Measurements from ENCODE around the gene ANKMY1.

ANKMY1 gene

DNA sequence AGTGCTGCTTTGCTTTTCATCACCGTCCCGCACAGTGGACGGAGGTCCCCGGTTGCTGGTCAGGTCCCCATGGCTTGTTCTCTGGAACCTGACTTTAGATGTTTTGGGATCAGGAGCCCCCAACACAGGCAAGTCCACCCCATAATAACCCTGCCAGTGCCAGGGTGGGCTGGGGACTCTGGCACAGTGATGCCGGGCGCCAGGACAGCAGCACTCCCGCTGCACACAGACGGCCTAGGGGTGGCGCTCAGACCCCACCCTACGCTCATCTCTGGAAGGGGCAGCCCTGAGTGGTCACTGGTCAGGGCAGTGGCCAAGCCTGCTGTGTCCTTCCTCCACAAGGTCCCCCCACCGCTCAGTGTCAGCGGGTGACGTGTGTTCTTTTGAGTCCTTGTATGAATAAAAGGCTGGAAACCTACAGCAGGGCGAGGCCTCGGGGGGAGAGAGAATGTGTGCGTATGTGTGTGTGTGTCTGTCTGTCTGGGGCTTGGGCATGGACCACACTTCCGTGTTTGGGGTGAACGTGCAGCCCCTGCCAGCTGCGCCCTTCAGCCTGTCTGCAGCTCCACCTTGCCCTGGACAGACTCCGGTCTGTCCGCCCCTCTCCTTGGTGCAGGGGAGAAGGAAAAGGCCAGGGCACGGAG, 90.0 kb downstream of the ANKMY1 start:
- DNase-seq = no peak

DNA sequence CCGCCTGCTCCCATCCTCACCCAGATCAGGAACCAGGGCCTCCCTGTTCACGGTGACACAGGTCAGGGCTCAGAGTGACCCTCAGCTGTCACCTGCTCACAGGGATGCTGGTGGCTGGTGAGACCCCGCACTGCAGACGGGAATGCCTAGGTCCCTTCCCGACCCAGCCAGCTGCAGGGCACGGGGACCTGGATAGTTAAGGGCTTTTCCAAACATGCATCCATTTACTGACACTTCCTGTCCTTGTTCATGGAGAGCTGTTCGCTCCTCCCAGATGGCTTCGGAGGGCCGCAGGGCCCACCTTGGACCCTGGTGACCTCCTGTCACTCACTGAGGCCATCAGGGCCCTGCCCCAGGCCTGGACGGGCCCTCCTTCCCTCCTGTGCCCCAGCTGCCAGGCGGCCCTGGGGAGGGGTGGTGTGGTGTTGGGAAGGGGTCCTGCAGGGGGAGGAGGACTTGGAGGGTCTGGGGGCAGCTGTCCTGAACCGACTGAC, 90.6 kb downstream of the ANKMY1 start:
- DNase-seq = no peak

DNA sequence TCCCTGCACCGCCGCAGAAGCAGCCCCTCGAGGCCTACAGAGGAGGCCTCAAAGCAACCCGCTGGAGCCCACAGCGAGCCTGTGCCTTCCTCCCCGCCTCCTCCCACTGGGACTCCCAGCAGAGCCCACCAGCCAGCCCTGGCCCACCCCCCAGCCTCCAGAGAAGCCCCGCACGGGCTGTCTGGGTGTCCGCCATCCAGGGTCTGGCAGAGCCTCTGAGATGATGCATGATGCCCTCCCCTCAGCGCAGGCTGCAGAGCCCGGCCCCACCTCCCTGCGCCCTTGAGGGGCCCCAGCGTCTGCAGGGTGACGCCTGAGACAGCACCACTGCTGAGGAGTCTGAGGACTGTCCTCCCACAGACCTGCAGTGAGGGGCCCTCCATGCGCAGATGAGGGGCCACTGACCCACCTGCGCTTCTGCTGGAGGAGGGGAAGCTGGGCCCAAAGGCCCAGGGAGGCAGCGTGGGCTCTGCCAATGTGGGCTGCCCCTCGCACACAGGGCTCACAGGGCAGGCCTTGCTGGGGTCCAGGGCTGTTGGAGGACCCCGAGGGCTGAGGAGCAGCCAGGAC, 91.1 kb downstream of the ANKMY1 start:
- no peak for DNase-seq

DNA sequence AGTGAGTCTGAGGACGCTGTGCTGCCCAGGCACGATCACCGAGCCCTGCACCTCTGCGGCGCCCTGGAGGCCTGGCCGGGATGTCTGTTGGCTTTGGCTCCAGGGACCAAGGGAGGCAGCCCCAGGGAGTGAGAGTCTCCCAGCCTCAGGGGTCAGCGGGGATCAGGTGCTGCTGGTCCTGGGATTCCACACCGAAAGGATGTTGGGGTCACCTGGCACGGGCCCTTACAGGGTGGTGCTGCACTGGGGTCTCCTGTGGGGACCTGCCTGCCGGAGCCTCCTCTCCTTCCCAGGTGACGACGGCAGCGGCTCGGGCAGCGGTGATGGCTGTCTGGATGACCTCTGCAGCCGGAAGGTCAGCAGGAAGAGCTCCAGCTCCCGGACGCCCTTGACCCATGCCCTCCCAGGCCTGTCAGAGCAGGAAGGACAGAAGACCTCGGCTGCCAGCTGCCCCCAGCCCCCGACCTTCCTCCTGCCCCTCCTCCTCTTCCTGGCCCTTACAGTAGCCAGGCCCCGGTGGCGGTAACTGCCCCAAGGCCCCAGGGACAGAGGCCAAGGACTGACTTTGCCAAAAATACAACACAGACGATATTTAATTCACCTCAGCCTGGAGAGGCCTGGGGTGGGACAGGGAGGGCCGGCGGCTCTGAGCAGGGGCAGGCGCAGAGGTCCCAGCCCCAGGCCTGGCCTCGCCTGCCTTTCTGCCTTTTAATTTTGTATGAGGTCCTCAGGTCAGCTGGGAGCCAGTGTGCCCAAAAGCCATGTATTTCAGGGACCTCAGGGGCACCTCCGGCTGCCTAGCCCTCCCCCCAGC, 91.8 kb downstream of the ANKMY1 start:
- no peak for DNase-seq

DNA sequence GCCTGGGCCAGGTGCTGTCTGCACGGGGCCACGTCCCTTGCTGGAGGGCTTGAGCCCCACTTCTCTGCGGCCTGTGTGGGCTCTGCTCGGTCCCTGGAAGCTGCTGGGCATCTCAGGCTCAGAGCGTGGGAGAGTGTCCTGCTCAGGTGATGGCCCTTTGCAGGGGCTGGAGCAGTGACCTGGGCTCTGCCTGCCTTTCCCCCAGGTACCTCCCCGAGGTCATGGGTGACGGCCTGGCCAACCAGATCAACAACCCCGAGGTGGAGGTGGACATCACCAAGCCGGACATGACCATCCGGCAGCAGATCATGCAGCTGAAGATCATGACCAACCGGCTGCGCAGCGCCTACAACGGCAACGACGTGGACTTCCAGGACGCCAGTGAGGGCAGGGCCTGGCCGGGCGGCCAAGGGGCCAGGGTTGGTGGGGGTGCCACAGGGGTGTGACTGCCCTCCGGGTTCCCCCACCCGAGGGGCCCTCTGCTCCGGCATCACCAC, 92.5 kb downstream of the ANKMY1 start:
- no peak for DNase-seq

DNA sequence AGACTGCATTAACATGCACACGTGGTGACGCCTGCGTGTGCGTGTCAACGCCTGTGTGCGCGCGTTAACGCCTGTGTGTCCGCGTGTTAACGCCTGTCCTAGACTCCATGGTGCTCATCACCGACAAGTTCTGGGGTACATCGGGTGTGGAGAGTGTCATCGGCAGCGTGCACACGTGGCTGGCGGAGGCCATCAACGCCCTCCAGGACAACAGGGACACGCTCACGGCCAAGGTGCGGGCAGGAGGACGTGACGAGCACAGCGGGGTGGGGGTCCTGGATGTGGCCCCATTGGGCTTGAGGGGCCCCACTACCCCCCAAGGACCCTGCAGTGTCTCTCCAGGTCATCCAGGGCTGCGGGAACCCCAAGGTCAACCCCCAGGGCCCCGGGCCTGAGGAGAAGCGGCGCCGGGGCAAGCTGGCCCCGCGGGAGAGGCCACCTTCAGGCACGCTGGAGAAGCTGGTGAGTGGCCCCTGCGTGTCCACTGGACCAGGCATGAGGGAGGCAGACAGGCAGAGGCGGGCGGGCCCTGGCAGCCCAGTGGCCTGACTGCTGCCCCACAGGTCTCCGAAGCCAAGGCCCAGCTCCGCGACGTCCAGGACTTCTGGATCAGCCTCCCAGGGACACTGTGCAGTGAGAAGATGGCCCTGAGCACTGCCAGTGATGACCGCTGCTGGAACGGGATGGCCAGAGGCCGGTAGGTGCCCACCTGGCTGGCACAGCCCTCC, 93.1 kb downstream of the ANKMY1 start:
- DNase-seq = no peak

DNA sequence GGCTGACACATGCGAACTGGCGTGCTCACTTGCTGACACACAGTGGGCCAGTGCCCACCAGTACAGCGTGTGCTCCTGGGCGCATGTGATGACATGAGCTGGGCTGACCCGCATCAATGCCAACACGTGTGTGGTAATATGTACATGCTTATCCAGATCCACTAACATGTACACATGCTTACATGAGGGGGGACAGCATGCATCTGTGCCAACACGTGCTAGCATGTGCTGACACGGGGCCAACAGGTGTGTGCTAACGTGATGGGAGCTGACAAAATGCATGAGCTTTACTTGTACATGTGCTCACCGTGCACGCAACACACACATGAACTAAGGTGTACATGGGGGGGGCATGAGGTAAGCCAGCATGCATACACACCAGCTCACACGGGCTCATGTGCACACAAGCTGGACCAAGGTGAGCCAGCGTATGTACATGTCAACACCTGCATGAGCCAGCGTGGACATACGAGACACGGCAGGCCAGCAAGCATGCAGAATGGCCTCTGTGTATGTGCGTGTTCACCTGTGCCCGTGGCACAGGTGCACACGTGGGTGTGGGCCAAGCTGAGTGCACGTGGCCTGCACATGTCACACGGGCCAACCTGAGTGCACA, 93.8 kb downstream of the ANKMY1 start:
- no peak for DNase-seq

- DNase-seq = no peak
Measured at GRCh38 chr2:240463274-240463865, 94.4 kb downstream of the ANKMY1 start.

DNA sequence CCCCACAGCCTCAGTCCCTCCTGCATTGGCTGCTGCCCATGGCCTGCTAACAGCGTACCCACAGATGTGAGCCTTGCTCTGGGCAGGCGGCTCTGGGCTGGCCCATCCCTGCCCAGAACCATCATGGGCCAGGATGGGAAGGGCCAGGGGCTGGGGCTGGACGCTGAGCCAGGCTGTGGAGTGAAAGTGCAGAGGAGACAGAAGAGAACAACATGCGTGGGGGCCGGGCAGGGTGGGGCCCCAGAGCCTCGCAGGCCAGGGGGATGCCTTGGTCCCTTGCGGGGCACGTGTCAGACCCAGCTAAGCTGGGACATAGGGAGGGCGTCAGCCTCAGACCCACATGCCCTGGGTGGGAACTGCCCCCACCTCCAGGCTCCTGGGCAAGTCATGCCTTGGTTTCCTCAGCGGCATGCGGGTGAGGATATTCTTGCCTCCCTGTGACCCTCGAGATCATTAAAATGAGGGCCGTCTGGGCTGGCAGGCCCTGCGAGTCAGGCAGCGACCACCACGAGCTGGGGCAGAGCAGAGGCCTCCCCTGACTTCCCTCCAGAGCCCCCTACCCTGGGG, 95.0 kb downstream of the ANKMY1 start:
- no peak for DNase-seq

DNA sequence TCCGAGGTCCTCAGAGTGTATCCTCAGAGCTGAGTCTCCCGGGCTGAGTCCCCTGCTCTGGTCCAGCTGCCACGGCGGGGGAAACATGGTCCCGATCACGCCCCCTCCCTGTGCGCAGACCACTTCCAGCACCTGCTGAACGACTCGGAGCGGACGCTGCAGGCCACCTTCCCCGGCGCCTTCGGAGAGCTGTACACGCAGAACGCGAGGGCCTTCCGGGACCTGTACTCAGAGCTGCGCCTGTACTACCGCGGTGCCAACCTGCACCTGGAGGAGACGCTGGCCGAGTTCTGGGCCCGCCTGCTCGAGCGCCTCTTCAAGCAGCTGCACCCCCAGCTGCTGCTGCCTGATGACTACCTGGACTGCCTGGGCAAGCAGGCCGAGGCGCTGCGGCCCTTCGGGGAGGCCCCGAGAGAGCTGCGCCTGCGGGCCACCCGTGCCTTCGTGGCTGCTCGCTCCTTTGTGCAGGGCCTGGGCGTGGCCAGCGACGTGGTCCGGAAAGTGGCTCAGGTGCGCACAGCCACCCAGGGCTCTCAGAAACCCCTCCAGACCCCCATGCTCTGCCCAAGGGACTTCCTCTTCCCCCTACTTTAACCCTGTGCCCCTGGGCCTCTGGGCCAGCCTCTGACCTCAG, 95.6 kb downstream of the ANKMY1 start:
- DNase-seq = no peak

DNA sequence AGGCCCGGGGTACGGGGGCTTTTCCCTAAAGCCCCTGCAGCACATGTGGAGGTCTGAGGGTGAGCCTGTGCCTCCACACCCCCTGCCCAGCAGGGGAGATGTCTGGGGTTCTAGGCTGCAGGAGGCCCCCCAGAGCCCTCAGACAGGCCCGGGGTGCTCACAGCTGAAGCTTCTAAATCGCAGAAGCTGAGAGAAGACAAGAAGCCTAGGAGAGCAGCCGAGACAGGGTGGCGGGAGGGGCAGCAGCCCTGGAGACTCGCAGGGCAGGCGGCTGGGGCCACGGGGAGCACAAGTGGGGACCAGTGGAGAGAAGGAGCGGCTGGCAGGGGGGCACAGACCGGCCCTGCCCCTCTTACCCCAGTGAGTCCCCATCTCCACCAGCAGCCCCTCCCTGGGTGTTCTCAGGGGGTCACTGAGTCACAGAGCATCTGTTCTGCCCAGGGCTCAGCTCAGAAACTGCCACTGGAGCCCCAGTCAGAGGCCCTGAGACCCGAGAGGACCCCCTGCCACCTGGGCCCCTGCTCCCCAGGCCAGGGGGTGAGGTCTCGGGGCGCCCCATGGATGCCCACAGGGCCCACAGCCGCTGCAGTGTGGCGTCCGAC, 96.2 kb downstream of the ANKMY1 start:
- DNase-seq = no peak

DNA sequence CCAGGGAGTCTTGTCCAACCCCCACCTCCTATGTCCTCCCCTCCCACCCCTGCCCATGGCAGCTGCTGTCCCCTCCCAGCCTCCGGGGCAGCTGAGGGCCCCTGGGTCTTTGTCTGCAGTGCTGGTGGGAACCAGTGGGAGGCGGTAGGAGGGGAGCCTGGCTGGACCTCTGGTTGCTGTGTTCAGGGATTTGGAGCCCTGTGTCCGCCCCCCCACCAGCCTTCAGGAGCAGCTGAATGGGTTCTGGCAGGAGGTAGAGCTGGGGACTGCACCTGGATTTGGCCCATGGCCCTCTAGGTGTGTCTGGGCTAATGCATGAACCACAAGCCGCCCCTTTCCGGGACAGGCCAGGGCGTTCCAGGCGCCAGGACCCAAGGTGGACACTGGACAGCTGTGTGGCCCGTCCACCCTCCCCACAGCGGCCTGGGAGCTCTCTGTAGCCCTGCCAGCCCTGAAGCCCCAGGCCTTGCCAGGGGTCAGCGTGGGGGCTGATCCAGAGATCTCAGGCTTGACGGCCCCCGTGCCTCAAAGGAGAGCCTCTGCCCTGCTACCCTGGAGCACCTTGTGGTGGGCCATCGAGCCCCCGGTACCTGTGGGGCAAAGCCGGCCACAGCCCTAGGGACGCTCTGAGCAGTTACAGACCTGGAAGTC, 96.9 kb downstream of the ANKMY1 start:
- DNase-seq = no peak

DNA sequence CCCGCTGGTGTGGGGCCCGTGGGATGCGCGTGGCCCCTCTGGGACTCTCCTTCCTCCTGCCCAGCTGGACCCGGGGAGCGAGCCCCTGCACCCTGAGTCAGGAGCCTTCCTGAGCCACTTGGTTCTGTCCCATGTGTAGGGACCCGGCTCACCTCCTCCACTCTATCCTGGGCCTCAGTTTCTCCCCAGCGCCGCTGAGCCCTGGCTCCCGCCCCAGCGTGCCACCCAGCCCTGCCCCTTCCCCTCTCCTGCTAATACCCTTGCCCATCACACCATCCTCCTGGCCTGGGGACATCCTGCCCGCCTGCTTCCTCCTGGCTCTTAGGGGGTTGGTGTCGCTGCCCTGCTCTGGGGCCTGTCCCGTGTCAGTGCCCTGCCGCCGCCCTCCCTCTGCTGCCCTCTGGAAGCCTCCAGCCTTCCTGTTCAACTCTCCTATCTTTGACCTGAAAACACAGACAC, 97.5 kb downstream of the ANKMY1 start:
- no peak for DNase-seq

- no peak for DNase-seq
Measured at GRCh38 chr2:240459401-240460252, 98.2 kb downstream of the ANKMY1 start.

DNA sequence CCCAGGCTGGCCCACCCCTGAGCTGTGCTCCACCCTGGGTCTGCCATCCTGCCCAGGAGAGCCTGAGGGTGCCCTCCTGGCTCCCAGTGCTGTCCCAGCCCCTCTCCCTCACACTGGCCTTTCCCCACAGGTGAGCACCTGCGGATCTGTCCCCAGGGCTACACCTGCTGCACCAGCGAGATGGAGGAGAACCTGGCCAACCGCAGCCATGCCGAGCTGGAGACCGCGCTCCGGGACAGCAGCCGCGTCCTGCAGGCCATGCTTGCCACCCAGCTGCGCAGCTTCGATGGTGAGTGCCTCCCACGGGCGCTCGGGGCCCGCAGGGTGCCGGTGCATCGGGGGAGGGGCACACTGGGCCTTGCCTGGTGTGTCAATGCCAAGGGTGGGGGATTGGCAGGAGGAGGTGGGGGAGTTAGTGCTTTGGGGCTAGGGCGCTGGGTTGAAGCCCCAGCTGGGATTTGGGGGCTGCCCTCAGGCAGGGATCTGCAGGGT, 98.8 kb downstream of the ANKMY1 start:
- DNase-seq = no peak

DNA sequence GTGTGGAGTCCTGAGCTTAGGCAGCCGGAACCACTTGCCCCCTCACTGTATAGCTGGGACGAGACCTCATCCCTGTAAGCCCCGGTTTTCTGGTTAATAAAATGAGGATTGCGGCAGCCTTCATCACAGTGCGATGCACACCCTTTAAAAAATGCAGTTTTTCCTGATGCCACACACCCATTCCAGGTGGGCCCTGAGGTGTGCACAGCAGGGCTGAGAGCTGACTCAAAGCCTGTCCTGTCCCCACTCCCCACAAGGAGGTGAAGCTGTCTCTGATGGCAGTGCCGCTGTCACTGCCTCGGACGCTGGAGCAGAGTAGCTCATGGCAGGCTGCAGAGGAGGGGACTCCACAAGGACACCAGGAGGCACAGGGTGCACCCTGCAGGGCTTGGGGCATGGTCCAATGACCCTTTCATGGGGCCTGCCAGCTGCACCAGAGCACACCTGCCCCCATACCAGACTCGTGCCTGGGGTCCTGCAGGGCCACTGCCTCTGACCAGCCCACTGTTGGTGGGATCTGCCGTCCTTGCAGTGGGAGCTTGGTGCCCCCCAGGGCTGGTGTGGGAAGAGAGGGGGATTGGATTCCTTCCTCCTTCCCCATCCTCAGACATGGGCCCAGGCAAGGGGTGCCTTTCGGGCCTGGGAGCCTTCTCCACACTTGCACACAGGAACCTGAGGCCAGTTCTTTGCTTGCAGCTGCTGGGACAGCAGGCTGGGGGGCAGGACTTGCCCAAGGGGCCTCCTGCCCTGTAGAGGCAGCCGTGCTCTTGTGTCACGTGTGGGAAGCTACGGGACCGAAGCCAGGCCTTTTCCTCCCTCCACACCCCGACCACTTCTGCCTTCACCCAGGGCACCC, 99.5 kb downstream of the ANKMY1 start:
- no peak for DNase-seq

DNA sequence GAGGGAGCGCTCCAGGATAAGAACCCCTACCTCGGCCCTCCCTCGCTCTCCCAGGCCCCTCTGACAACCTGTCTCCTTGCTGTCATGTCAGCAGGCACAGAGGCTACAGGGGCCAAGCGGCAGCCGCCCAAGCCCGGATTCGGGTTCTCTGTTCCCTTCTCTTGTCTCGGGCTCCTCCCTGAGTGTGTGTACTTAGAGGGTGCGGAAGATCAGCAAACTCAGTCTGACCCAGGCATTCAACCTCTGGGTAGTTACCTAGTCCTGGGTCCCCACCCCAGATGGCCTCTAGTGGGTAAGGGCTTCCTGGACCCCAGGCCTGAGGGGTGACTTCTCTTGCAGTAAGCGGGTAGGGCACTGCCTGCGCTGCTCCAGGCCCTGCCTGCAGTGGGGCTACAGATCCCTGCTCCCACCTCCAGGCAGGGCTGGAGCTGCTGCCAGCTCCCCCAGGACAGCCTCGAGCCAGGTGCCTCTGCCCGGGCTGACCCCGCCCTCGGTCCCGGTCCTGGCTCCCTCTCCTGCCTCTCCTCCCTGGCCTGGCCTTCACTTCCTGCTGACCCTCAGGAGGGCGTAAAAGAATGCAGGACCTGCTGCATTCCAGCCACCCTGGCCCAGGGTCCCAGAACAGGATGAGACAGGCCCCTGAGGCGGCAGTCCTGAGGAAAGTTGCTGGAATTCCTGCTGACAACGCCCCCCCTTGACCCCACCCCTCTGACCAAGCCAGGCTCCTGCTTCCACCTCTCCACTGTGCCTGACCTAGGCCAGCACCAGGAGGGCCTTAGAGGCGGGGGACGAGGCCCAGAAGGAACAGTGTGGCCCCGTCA, 100.4 kb downstream of the ANKMY1 start:
- DNase-seq = no peak
